Kidney epithelial cell (primary cell): Measurements from ENCODE around the gene ADD3. TPM values are rescaled to one million over a fixed set of nuclear protein-coding genes. Genes with fewer than 3 reads are reported as not detected.

Source experiments
- DNase-seq: peaks from one replicate; pipeline ENCODE4 v3.0.0-alpha.2; 2010; ENCODE audit warnings: low read depth
- H3K27me3 ChIP-seq: 2 replicates; pipeline ENCODE4 v1.6.0; 2011; ENCODE audit warnings: low read length; ENCODE audit not compliant: control insufficient read depth, insufficient read depth
- H3K36me3 ChIP-seq: 2 replicates; pipeline ENCODE4 v1.5.1; 2011; ENCODE audit warnings: low read length; ENCODE audit not compliant: control insufficient read depth, insufficient read depth
- H3K4me3 ChIP-seq: 2 replicates; pipeline ENCODE4 v1.5.1; 2011; ENCODE audit warnings: low read depth, mild to moderate bottlenecking, control low read depth, low read length
- CTCF ChIP-seq: IDR thresholded peaks from 2 replicates; pipeline ENCODE4 v1.5.1; 2011; ENCODE audit warnings: mild to moderate bottlenecking, moderate library complexity, low read length, control low read depth, inconsistent platforms; ENCODE audit not compliant: insufficient read depth, poor library complexity, severe bottlenecking
- total RNA-seq: library from RNA; depleted of rRNA; stranded (reverse); fragments of >200 nt; gene quantifications from 2 replicates; pipeline ENCODE4 v1.2.3, GENCODE V29; 2015

ADD3 gene
- total RNA-seq, 1 donor from 2014 or later: 25.6 TPM

DNA sequence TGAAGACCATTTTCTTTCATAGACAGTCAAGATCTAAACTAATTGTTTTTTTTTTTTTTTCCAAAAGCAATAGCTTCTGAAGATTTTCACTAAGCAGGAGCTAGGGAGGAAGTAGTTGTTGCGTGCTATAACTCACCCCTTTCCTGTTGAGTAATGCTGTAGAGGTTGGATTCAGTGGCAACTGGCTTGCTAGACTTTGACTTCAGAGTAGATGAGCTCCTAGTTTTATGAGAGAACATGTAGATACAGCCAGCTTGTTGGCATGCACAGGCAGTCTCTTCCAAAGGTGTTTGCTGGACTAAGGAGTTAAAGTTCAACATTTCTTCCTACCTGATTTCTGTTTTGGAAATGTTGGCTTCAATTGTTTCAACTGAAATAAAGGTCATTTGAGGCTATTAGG, 133.4 kb downstream of the ADD3 start:
- DNase-seq: no peak
- Histone ChIP-seq H3K27me3 (no peaks in the 10 kb centered on the region), H3K4me3 (no peak overlapping the region), H3K36me3 (no peaks in the 10 kb centered on the region)
- TF ChIP-seq CTCF: no peak

DNA sequence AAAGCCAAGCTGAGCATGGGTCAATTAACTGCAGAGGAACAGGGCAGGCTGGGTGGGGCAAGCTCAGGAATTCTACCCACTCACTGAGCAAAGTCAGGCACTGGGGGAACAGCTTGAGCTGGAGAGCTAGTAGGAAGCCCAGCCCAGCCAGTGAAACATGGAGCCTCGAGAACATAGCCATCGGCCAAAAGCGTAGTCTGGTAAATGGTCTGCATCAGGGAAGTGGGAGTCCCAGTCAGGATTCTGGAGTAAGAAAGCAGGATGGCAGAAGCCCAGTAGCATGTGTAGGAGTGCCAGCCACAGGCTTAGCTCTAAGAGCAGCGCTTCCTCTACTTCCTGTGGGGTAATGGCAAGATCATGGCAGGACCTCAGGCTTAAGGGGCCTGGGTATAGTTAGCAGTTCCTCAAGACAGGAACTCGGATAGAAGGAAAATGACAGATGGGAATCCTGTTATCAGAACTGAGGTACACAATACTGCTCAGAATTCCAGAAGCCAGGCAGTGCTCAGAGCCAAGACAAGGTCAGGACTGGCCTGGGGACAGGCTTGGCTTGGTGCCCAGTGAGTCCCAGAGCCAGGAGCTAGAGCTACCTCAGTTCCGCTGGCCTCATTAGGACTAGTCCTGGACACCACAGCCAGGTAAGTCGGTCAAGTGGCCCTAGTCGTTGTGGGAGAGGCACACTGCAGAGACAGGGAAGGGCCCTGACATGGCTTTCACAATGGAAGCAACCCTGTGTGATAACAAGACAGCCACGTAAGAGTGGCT, 134.3 kb downstream of the ADD3 start:
- H3K4me3 ChIP-seq: no peak overlapping the region
- no peak for DNase-seq
- H3K36me3 ChIP-seq: no peaks in the 10 kb centered on the region
- H3K27me3 ChIP-seq: no peaks in the 10 kb centered on the region
- no peak for TF ChIP-seq CTCF

DNA sequence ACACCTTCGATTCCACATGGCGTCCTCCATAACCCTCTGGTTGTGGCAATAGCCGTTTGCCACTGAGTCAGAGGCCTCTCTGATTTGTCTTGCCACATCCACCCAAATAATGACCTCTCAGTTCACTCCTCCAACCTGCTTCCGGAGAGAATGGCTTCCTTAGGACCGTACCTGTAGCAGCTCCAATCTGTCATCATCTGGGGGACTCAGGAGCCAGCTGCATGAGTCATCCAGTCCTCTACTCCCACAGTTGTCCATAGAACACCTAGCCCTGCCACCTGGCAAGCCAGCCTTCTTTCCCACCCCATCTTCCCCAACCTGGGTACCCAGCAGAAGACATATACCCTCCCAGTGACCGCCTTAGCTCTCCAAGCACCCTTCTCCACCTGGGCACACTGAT, 135.2 kb downstream of the ADD3 start:
- no peaks in the 10 kb centered on the region for H3K27me3 ChIP-seq
- H3K36me3 ChIP-seq: no peaks in the 10 kb centered on the region
- no peak for DNase-seq
- TF ChIP-seq CTCF: no peak
- H3K4me3 ChIP-seq: no peak overlapping the region

DNA sequence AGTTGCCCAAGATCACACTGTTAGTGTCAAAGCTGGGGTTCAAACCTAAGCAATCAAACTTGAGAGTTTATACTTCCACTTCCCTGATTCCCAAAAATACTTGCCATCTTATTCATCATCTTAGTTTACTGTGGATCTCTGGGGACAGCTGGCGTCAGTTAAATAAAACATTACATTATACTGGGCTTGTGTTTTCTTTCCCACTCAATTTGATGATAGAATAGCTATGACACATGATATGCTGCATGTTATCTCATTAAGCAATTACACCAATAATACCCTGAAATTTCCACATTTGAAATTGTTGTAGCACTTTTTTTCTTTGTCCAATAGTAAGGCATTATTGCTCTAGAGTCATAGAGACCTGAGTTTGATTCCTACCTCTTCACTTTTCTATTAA, 136.7 kb downstream of the ADD3 start:
- Histone ChIP-seq H3K4me3 (no peak overlapping the region), H3K27me3 (no peaks in the 10 kb centered on the region), H3K36me3 (no peaks in the 10 kb centered on the region)
- no peak for TF ChIP-seq CTCF
- no peak for DNase-seq

- no peaks in the 10 kb centered on the region for H3K36me3 ChIP-seq
- no peaks in the 10 kb centered on the region for H3K27me3 ChIP-seq
- DNase-seq: no peak
- TF ChIP-seq CTCF: no peak
- H3K4me3 ChIP-seq: no peak overlapping the region
Measured at GRCh38 chr10:110147961-110148360, 140.2 kb downstream of the ADD3 start.

DNA sequence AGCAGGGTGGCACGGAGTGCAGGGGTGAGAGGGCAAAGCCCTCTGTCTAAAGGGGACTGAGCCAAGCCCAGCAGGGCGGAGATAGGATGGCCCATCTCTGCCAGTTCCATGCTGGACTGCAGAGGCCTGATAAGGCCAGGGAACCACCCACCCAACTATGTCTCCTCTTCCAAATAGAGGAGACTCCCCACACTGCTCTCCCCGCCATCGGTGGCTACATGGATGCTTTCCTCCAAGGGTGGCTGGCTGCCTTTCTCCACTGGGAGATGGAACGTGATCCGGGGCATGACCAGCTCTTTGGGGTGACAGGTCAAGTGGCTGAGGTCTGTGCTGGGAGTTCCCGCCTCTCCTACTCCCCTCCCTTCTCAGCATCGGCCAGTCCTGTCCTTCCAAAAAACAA, 141.5 kb downstream of the ADD3 start:
- Histone ChIP-seq H3K27me3 (no peaks in the 10 kb centered on the region), H3K36me3 (no peaks in the 10 kb centered on the region), H3K4me3 (no peak overlapping the region)
- TF ChIP-seq CTCF: no peak
- no peak for DNase-seq
